ENCODE results near the gene FOSL1.
"Not testable (repeated sequence)": the region's sequence is repeated elsewhere in the genome, so short reads cannot be mapped to it uniquely, and the experiment has no call there.

The FOSL1 gene

GRCh38 chr11:65852508-65853245 is 47.5 kb downstream of the FOSL1 start:
- no peak for DNase-seq (ENCODE audit: low spot score)

- DNase-seq (ENCODE audit: low spot score), result no peak
Observed at GRCh38 chr11:65851811-65852507, 48.2 kb downstream of the FOSL1 start.

- DNase-seq (ENCODE audit: low spot score), result no peak
Observed at GRCh38 chr11:65851083-65851579, 49.1 kb downstream of the FOSL1 start.

DNA sequence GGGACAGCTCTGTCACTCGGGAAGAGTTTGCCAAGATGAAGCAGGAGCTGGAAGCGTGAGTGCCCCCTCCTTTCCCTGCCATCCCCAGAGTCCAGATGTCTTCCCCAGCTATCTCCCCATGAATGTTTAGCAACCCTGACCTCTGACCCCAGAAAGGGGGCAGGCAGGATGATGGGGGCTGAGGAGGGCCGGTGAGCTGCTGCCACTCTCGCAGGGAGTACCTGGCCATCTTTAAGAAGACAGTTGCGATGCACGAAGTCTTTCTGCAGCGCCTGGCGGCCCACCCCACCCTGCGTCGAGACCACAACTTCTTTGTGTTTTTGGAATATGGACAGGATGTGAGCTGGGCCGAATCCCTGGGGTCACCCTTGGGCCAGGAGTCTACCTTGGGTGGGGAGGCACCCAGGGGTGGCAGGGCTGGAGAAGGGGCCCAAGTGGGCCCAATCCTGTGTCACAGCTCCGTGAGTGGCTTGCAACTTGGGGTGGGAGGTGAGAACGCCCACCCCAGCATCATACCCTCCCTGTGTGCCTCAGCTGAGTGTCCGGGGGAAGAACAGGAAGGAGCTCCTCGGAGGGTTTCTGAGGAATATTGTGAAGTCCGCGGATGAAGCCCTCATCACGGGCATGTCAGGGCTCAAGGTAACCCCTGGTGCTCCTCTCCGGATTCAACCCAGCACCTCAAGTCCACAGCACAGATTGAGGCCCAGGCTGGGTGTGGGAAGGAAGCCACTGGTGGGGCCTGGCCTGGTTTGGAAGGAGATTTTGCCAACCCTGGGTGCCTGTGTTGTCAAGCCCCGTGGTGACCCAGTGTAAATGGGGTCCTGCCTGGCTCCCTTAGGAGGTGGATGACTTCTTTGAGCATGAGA is 49.7 kb downstream of the FOSL1 start:
- DNase-seq (ENCODE audit: low spot score), result no peak

GRCh38 chr11:65849771-65850216 is 50.4 kb downstream of the FOSL1 start:
- DNase-seq (ENCODE audit: low spot score), result no peak

GRCh38 chr11:65849366-65849765 is 50.8 kb downstream of the FOSL1 start:
- DNase-seq (ENCODE audit: low spot score), result no peak

- DNase-seq (ENCODE audit: low spot score), result not testable (repeated sequence)
Observed at GRCh38 chr11:65848693-65849092, 51.5 kb downstream of the FOSL1 start.

GRCh38 chr11:65847746-65848145 is 52.4 kb downstream of the FOSL1 start:
- DNase-seq (ENCODE audit: low spot score), result no peak

DNA sequence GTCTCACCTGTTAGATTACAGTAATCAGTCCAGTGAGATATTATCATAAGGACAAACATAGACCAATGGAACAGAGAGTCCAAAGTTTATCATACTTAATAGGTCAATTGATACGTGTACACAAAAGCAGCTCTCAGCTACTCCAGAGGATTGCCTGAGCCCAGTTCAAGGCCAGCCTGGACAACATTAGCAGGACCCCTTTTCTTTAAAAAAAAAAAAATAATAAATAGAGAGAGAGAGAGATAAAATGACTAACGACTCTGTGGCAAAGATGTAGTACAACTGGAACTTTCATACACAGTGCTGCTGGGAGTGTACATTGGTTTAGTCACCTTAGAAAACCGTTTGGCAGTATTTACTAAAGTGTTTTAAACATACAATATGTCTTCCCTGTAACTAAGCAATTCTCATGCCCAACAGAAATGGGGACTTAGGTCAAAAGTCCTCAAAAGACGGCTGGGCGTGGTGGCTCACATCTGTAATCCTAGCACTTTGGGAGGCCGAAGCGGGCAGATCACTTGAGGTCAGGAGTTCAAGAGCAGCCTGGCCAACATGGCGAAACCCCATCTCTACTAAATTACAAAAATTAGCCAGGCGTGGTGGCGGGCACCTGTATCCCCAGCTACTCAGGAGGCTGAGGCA is 55.8 kb downstream of the FOSL1 start:
- DNase-seq (ENCODE audit: low spot score), result no peak

DNA sequence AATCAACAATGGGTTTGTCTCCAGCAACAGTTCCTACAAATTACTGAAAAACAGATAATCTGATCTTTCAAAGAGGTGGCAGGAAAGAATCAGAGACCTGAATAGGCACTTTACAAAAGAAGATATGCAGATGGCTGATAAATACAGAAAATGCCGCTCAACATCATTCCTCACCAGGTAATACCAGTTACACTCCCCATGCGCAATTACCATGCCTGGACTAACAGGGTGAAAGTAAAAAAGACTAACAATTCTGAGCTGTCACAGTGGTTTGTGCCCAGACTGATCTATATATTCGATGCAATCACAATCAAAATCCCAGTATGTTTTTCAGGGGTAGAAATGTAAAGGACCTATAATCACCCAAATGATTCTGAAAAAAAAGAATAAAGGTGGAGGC is 56.4 kb downstream of the FOSL1 start:
- DNase-seq (ENCODE audit: low spot score), result no peak

DNA sequence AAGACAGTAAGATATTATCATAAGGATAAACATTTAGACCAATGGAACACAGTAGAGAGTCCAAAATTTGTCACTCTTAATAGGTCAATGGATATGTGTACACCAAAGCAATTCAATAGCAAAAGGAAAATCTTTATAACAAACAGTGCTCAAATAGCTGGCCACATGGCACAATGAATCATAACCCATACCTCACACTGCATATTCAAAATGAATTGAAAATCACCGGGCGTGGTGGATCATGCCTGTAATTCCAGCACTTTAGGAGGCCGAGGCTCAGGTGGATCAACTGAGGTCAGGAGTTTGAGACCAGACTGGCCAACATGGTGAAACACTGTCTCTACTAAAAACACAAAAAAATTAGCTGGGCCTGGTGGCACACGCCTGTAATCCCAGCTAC is 58.0 kb downstream of the FOSL1 start:
- DNase-seq (ENCODE audit: low spot score), result no peak
